ENCODE results near the gene NUP62. TPM values are rescaled to one million over a fixed set of nuclear protein-coding genes. Genes with fewer than 3 reads are reported as not detected.

The NUP62 gene
- total and polyA plus RNA-seq, 8 donors, result 11.4 to 26.4 (median 17.4) TPM

- peak; percentile 98 for FAIRE-seq
- ATAC-seq, result peak; percentile 77 to 89 (median 81)
- Histone ChIP-seq H3K4me3 (peak within 1 kb of the TSS; percentile 62 to 85 (median 76)), H3K27me3 (no peaks in the 10 kb centered on the region), H3K27ac (peak within 1 kb of the TSS; percentile 90 to 98 (median 96)), H3K4me1 (peaks cover 0 to 11% (median 8%) of the 10 kb centered on the region in 3 donors), H3K36me3 (peaks cover 0 to 23% (median 22%) of the 10 kb centered on the region in 3 donors), H3K9me3 (no peaks in the 10 kb centered on the region)
- DNase-seq, result peak; percentile 97 to 100 (median 99)
- WGBS, 2 donors, result 0% methylated on average over 61 of the region's 61 CpGs
- TF ChIP-seq CTCF (IDR thresholded peaks at IDR 0.05), result no peak
- intact Hi-C loops (cut with DNase I), result no loop called here
Measured at GRCh38 chr19:49877020-49877878, 52.1 kb downstream of the NUP62 start, which contains the start of the genes AKT1S1 and TBC1D17. Gene AKT1S1 (minus strand): TSS chr19:49877355. CDS start chr19:49873295, 4,060 bp downstream. Gene TBC1D17 (plus strand): TSS chr19:49877702. CDS start chr19:49877724, 22 bp downstream.

- peak; percentile 92 for FAIRE-seq
- Histone ChIP-seq H3K9me3 (no peaks in the 10 kb centered on the region), H3K27me3 (no peaks in the 10 kb centered on the region), H3K27ac (peak overlapping the region; percentile 90 to 98 (median 96)), H3K36me3 (peaks cover 0 to 17% (median 15%) of the 10 kb centered on the region in 3 donors), H3K4me1 (peaks cover 0 to 11% (median 8%) of the 10 kb centered on the region in 3 donors), H3K4me3 (peak overlapping the region; percentile 62 to 85 (median 76))
- no peak for TF ChIP-seq CTCF (IDR thresholded peaks at IDR 0.05)
- WGBS, 2 donors, result 0% methylated on average over 46 of the region's 46 CpGs
- ATAC-seq, result peak; percentile 72 to 83 (median 78)
- DNase-seq, result peak; percentile 97 to 99 (median 98)
- intact Hi-C loops (cut with DNase I), result no loop called here
Measured at GRCh38 chr19:49876422-49877019, 52.8 kb downstream of the NUP62 start.

GRCh38 chr19:49875857-49876421, 53.4 kb downstream of the NUP62 start:
- FAIRE-seq, result no peak
- Histone ChIP-seq H3K4me3 (peak overlapping the region; percentile 62 to 85 (median 76)), H3K4me1 (peaks cover 0 to 11% (median 8%) of the 10 kb centered on the region in 3 donors), H3K9me3 (no peaks in the 10 kb centered on the region), H3K27ac (peak overlapping the region; percentile 90 to 98 (median 96)), H3K36me3 (peaks cover 0 to 11% (median 10%) of the 10 kb centered on the region in 3 donors), H3K27me3 (no peaks in the 10 kb centered on the region)
- intact Hi-C loops (cut with DNase I), result no loop called here
- DNase-seq, result peak in 4 of 6 donors; percentile 29 to 84 (median 76)
- TF ChIP-seq CTCF (IDR thresholded peaks at IDR 0.05), result no peak
- 0 to 1% methylated on average over 28 of the region's 28 CpGs for WGBS, 2 donors
- peak in 3 of 4 donors; percentile 6 to 7 (median 7) for ATAC-seq

GRCh38 chr19:49875177-49875576, 54.1 kb downstream of the NUP62 start:
- DNase-seq (peak in 2 of 6 donors; percentile 28 to 38), ATAC-seq (no peak), FAIRE-seq (no peak)
- WGBS, 2 donors, result 73 to 86% methylated on average over 4 of the region's 4 CpGs
- no peak for TF ChIP-seq CTCF (IDR thresholded peaks at IDR 0.05)
- intact Hi-C loops (cut with DNase I), result no loop called here
- Histone ChIP-seq H3K9me3 (no peaks in the 10 kb centered on the region), H3K4me3 (peak overlapping the region in 1 of 4 donors; percentile 62), H3K36me3 (peaks cover 0 to 3% (median 2%) of the 10 kb centered on the region in 3 donors), H3K27me3 (no peaks in the 10 kb centered on the region), H3K27ac (no peak overlapping the region), H3K4me1 (peaks cover 5 to 16% (median 11%) of the 10 kb centered on the region in 3 donors)
